HG03159 (cell line): Measurements from ENCODE around the gene TMEFF2.

Experiments used
- ATAC-seq: cut with Tn5 transposase; IDR thresholded peaks from one replicate; pipeline ENCODE4 v1.9.1; 2021; ENCODE audit warnings: mild to moderate bottlenecking, moderate library complexity; ENCODE audit not compliant: unreplicated experiment

Gene TMEFF2

GRCh38 chr2:191981706-191982105, 213.0 kb downstream of the TMEFF2 start:
- ATAC-seq, result no peak

- no peak for ATAC-seq
Observed at GRCh38 chr2:191980483-191980882, 214.2 kb downstream of the TMEFF2 start.

- no peak for ATAC-seq
Observed at GRCh38 chr2:191979221-191979730, 215.5 kb downstream of the TMEFF2 start.

GRCh38 chr2:191977754-191978153, 217.0 kb downstream of the TMEFF2 start:
- ATAC-seq, result no peak

- ATAC-seq, result no peak
Observed at GRCh38 chr2:191976436-191976835, 218.3 kb downstream of the TMEFF2 start.

- ATAC-seq, result no peak
Observed at GRCh38 chr2:191974676-191975075, 220.1 kb downstream of the TMEFF2 start.

GRCh38 chr2:191970867-191971266, 223.9 kb downstream of the TMEFF2 start:
- no peak for ATAC-seq

GRCh38 chr2:191968120-191968519, 226.6 kb downstream of the TMEFF2 start:
- no peak for ATAC-seq

GRCh38 chr2:191965733-191966132, 229.0 kb downstream of the TMEFF2 start:
- ATAC-seq, result no peak

GRCh38 chr2:191961556-191961955, 233.2 kb downstream of the TMEFF2 start:
- ATAC-seq, result no peak

GRCh38 chr2:191959209-191959608, 235.5 kb downstream of the TMEFF2 start:
- no peak for ATAC-seq

- ATAC-seq, result no peak
Observed at GRCh38 chr2:191957996-191958860, 236.5 kb downstream of the TMEFF2 start.

- no peak for ATAC-seq
Observed at GRCh38 chr2:191954451-191954850, 240.3 kb downstream of the TMEFF2 start.

GRCh38 chr2:191952515-191953270, 242.0 kb downstream of the TMEFF2 start:
- no peak for ATAC-seq

GRCh38 chr2:191951832-191952231, 242.9 kb downstream of the TMEFF2 start:
- ATAC-seq, result no peak

GRCh38 chr2:191951376-191951775, 243.4 kb downstream of the TMEFF2 start:
- ATAC-seq, result no peak

- ATAC-seq, result no peak
Observed at GRCh38 chr2:191950132-191950874, 244.4 kb downstream of the TMEFF2 start.

- ATAC-seq, result no peak
Observed at GRCh38 chr2:191947235-191947634, 247.5 kb downstream of the TMEFF2 start.

GRCh38 chr2:191946471-191947182, 248.1 kb downstream of the TMEFF2 start:
- ATAC-seq, result peak; percentile 48

GRCh38 chr2:191945623-191946022, 249.1 kb downstream of the TMEFF2 start:
- ATAC-seq, result no peak

- no peak for ATAC-seq
Observed at GRCh38 chr2:191942739-191943103, 252.0 kb downstream of the TMEFF2 start.
